Right kidney (tissue), 1 donor: Measurements from ENCODE around the gene POU2F3.

ENCODE experiments used
- DNase-seq: peaks from one replicate; pipeline ENCODE4 v3.0.0-alpha.2; 2016

POU2F3 gene

DNA sequence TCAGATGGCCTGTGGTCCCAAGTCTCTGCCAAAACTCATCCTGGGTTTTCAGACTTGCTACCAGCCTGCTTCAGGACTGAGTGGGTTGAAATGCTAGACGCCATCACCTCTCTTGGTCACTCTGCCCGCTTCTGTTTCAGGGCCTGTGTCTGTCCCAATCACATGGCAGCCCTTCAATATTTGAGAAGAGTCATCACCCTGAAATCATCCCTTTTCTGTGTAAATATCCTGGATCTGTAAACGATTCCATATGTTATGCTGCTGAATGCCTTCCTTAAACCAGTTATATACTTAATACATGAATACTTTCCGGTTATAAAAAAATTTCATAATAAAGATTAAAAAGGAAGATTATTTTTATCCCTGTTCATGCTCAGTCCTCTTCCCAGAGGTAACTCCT lies 45.3 kb downstream of the POU2F3 start:
- no peak for DNase-seq

GRCh38 chr11:120288021-120288420 lies 48.1 kb downstream of the POU2F3 start:
- no peak for DNase-seq

DNA sequence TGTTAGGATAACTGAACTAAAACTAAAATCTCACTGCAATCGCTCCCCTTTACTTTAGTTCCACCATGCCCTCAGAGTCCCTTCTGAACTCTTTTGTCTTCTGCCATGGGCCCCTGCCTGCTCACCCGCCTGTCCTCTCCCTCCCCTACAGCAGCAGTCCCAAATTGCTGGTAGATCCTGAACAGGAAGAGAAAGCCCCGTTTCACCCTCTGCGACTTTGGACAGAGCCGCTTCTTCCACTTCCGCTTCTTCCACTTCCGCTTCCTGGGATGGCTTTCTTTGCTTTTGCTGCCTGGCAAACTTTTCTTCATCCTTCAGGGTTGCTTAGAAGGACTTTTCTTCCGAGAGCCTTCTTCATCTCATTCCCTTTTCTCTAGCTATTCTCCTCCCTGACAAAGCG lies 49.5 kb downstream of the POU2F3 start:
- DNase-seq: no peak

DNA sequence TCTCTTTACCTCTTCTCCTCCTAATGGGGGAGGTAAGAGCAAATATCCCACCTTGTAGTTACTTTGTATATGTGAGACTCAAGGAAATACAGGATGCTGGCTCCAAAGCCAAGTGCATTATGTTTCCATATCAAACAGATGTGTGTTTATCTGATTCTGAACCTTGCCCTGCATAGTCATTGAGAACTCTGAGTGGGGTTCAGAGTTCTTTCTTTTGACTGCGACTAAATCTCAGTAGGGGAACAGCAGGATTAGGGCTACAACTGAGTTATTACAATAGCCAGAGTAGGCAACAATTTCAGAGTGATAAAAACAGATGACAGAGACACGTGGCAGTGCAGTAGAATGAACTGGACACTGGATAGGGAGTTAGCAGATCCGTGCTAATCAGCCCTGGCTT lies 51.0 kb downstream of the POU2F3 start:
- no peak for DNase-seq

DNA sequence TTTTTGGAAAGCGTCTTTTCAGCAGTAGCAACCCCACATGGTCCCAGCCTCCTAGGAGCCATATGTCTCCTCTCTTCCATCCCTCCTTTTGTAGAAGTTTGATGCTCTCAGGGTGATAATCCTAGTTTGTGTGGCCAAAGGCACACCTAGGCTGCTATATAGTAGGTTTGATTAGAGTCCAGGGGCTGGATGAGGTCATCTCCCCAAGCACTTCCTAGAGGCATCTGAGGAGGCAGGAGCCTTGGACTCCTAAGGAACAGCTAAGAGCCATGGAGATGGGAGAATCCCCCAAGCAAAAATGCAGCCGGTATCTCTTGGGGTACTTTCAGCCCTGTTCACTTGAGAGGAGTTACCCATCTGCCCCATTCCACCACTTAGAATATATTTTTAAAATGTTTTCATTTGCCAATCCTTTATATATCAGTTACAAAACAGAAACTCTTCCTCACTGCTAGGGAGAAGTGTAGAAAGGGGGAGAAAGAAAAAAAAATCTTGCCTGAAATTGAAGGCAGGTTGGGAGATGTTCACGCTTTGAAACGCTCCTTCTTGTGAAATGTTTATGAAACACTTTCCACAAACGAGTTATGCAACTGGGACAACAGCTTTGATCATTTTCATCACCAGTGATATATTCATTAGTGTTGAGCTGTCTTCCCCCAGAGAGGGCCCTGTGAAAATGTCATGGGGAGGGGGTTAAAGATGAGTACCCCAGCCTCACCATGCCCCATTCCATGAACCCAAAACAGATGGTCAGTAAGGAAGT lies 53.3 kb downstream of the POU2F3 start:
- no peak for DNase-seq

GRCh38 chr11:120294096-120294495 lies 54.2 kb downstream of the POU2F3 start:
- DNase-seq: no peak

GRCh38 chr11:120295099-120295498 lies 55.2 kb downstream of the POU2F3 start:
- no peak for DNase-seq

DNA sequence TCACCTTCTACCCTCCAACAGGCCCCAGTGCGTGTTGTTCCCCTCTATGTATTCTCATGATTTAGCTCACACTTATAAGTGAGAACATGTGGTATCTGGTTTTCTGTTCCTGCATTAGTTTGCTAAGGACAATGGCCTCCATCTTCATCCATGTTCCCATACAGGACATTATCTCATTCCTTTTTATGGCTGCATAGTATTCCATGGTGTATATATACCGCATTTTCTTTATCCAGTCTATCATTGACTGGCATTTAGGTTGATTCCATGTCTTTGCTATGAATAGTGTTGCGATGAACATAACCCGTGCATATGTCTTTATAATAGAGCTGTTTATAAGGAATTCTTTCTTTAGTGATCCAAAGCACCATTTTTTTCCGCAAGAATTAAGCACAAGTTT lies 56.6 kb downstream of the POU2F3 start:
- DNase-seq: no peak

DNA sequence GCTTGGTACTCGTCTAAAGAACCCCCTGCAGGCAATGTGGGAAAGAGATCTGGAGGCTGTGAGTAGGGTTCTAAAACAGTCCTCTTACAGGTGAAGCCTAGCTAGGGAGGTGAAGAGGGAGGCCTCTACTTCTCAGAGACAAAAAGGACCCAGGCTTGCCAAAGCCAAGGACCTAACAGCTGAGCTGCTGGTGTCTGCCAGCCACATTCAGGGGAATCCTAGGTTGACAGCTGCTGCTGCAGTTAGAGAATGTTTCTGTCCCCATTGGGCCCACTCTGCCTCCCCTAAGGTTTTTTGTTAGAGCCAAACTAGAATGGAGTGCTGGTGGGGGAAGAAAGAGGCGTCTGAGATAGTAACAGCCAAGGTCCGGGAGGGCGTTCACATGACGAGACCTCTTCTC lies 58.5 kb downstream of the POU2F3 start:
- no peak for DNase-seq

- DNase-seq: no peak
Measured at GRCh38 chr11:120302001-120302805, 62.3 kb downstream of the POU2F3 start.

DNA sequence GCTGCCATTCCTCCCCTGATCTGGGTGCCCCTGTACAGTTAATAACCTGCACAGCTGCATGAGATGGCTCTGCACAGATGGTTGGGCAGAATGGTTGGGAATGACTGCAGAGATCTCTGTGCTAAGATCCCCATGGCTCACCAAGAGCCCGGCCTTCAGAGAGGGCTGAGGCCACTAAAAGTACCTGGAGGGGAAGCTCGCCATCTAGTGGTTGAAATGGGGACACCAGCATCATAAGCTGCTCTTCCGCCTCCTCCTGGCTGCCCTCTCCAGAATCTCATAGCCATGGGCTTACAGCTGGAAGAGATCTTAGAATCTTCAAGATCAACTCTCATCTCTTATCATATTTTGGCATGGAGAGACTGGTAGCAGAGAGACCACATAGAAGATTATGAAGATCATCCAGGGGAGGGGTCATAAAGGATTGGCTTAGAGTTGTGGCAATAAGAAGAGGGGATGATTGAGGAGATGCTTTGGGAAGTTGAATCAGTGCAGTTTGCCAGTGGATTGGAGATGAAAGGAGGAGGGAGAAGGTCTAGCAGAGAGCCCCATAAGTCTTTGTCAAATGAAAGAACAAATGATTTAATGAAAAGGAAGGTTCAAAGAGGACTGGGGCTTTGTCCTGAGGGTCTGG lies 63.2 kb downstream of the POU2F3 start:
- DNase-seq: peak; percentile 38

GRCh38 chr11:120304526-120304925 lies 64.6 kb downstream of the POU2F3 start:
- no peak for DNase-seq

DNA sequence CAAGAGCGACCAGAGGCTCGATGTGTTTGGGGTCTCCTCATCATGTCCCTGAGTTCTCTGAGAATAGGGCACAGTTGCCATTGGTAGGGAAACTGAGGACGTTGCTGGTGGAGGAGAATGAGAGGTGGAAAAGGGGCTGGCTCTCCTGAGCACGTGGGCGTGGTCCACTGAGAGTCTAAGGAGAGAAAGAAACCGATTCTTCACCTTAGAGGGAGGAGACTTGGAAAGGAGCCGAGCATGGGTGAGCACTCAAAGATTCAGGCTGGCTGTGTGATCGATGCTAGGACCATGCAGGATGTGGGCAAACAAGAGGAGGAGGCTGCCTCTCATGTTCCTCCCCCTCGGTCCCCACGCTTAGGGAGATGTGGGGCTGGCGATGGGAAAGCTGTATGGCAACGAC lies 65.3 kb downstream of the POU2F3 start:
- DNase-seq: no peak

DNA sequence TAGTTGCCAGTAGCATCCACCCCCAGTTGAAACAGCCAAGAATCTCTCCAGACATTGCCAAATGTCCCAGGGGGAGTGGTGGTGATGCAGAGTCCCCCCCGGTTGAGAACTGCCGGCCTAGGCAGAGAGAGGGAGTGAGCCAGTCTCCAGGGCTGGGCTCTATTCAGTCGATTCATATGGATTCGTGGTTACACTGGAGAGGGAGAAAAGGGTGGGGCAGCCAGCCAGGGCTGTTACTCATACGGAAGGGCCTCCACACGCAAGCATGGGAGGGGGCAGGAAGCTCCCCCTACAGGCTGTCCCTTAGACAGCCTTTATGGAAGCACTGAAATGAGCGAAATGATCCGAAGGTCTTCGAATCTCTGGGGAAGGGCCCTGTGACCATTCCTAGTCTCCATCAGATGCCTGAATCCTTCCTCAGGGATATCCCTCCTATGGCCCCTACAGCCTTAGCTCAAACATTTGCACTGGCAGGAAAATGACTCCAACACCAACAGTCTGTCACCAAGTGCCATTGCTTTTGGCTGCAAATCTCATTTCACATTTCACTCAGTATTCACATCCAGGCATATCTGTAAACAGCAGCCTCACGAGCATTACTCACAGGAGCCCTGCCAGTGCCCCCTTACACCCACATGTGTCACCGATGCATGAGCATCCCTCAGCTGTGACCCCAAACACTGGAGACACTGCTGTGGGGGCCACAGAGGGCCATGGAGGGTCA lies 66.7 kb downstream of the POU2F3 start:
- DNase-seq: no peak

DNA sequence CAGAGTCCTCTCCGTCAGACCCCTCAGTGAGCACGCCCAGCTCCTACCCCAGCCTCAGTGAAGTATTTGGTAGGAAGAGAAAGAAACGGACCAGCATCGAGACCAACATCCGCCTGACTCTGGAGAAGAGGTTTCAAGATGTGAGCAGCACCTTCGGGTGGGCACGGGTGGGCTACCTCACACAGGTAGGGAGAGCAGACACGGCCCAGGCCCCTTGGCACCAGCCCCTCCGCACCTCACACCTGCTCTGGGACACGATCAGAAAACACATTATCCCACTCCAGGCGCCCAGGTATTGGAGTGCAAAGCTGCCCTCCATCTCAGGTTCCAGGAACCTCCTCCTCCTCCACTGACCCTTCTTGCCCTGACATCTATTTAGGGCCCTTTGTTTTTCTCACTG lies 67.5 kb downstream of the POU2F3 start:
- DNase-seq: no peak

- no peak for DNase-seq
Measured at GRCh38 chr11:120308081-120308480, 68.1 kb downstream of the POU2F3 start.

GRCh38 chr11:120310870-120311269 lies 70.9 kb downstream of the POU2F3 start:
- DNase-seq: no peak

GRCh38 chr11:120314861-120315260 lies 74.9 kb downstream of the POU2F3 start:
- no peak for DNase-seq

DNA sequence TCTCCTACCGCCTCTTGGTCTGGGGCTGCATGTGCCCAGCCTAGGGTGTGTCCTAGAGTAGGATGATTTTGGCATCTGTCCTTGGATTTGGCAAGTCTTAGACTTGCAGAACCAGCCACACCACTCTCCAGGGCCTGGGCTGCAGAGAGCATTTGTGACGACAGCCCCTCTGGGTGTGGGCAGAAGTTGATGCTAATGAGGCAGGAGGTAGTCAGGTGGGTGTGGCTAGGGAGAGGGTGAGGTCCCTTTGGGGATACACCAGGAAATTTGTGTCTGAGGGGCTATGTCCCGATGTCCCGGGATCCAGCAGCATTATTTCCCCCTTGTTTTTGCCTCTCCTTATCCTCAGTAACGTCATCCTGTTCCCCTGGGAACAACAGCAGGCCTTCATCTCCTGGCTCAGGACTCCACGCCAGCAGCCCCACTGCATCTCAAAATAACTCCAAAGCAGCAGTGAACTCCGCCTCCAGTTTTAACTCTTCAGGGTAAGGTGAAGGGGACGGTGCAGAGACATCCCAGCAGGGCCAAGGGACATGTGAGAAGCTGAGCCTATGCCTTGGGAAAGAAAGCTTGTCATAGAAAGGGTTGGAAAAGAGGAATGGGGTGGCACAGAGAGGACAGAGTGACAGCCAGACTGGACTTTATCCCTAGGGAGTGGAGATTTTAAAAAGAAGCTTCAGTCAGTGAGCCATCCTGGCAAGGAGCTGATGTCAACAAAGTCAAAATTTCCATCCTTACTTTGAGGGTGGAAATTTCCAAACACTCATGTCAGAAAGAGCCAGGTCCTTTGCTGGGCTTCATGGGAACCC lies 77.1 kb downstream of the POU2F3 start:
- no peak for DNase-seq

- no peak for DNase-seq
Measured at GRCh38 chr11:120317689-120318480, 77.9 kb downstream of the POU2F3 start.

GRCh38 chr11:120318906-120319305 lies 79.0 kb downstream of the POU2F3 start:
- DNase-seq: no peak
